ENCODE data around the gene RILPL1.

DNA sequence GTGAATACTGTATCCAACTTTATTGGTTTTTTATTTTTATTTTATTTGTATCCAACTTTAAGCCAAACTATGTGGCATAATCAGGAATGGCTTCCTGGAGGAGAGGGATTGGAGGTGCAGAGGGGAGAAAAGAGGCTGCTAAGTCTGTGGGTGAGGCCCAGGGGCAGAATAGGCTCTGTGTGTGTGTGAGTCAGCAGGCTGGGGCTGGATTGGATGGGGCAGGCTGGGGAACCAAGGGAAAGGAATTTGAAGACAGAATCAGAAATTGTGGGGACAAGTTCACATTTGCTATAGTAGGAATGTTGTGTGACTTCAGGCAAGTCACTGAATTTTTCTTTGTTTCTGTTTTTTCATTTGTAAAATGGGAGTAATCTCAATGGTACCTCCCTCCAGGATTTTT is 12.8 kb upstream of the RILPL1 start:
- no peak for TF ChIP-seq YY1 (IDR thresholded peaks at IDR 0.05; ENCODE audit: insufficient read depth, insufficient read length)
- no peak for TF ChIP-seq SUZ12 (IDR thresholded peaks at IDR 0.05; ENCODE audit: extremely low read depth, insufficient read depth, insufficient read length)
- no peak for TF ChIP-seq ZNF274 (IDR thresholded peaks at IDR 0.05; ENCODE audit: low read depth, low read length)
